Activated CD4-positive, alpha-beta T cell treated with anti-CD3 and anti-CD28 coated beads, Interleukin-2, amount 10 ng/mL, durations not matched to agents 7 days and 5 days (primary cell): ENCODE measurements around the gene SWI5. TPM values are rescaled to one million over a fixed set of nuclear protein-coding genes. Genes with fewer than 3 reads are reported as not detected.
A peak's percentile ranks its signal among the peaks of the same experiment; 100 is the strongest.

ENCODE experiments used
- CTCF ChIA-PET: fragments of 350-600 bp; sonication (Branson Sonifier 250); formaldehyde crosslinking; loops from one replicate; lab custom pipeline; 2021; ENCODE audit warnings: antibody characterized with exemption; lab: Charles Lee
- POLR2A ChIA-PET: fragments of 350-600 bp; sonication (Branson Sonifier 250); formaldehyde crosslinking; loops from one replicate; lab custom pipeline; 2021; ENCODE audit warnings: antibody characterized with exemption; lab: Charles Lee
- DNase-seq: peaks from one replicate; pipeline ENCODE4 v3.0.0-alpha.2; 2020
- H3K27ac Mint-ChIP-seq: one replicate; pipeline ENCODE4 v1.8.0; 2021; ENCODE audit warnings: mild to moderate bottlenecking, moderate library complexity, mixed read lengths
- H3K27me3 Mint-ChIP-seq: one replicate; pipeline ENCODE4 v1.8.0; 2021; ENCODE audit warnings: mixed read lengths
- H3K36me3 Mint-ChIP-seq: one replicate; pipeline ENCODE4 v1.8.0; 2021; ENCODE audit warnings: low read depth, mixed read lengths
- H3K4me1 Mint-ChIP-seq: one replicate; pipeline ENCODE4 v1.8.0; 2021; ENCODE audit warnings: mixed read lengths
- H3K4me3 Mint-ChIP-seq: one replicate; pipeline ENCODE4 v1.8.0; 2021; ENCODE audit warnings: mild to moderate bottlenecking, moderate library complexity, mixed read lengths
- H3K9me3 Mint-ChIP-seq: one replicate; pipeline ENCODE4 v1.8.0; 2021; ENCODE audit warnings: mixed read lengths
- total RNA-seq, 2 experiments: library from RNA; stranded (reverse); gene quantifications; one replicate each; pipeline ENCODE4 v1.2.3, GENCODE V29; 2021

SWI5 gene
- total RNA-seq, 2 experiments from 2014 or later: 8.8 to 9.5 TPM

DNA sequence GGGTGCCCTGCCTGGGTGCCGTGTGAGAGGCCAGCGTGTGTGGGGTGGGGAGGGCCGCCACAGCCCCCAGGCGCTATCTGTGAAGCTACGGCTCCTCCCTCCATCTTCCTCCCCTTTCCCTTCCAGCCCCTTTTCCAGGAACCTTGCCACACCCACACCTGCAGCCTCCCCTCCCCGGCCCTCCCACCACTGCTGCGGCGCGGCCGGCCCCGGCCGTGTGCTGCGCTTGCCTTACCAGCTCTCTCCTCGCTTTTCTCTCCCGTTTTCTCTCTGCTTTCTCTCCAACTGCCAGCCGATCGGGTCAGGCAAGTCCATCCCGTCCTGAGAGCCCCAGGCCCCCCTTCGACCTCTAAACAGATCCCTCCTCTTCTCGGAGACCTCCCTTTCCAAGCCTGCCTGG lies 21.7 kb upstream of the SWI5 start:
- ChIA-PET CTCF (interaction anchor here (1.1 to 1.5 kb wide), 3 partner anchors 11 to 116 kb away, joined by 3 read pairs; partner anchors contain the start of gene URM1), POLR2A (no interaction called here)
- Mint-ChIP-seq H3K9me3 (no peaks in the 10 kb centered on the region), H3K4me3 (no peak overlapping the region), H3K4me1 (peaks cover 10% of the 10 kb centered on the region), H3K36me3 (peaks cover 7% of the 10 kb centered on the region), H3K27ac (no peak overlapping the region), H3K27me3 (peaks cover 14% of the 10 kb centered on the region)
- no peak for DNase-seq

DNA sequence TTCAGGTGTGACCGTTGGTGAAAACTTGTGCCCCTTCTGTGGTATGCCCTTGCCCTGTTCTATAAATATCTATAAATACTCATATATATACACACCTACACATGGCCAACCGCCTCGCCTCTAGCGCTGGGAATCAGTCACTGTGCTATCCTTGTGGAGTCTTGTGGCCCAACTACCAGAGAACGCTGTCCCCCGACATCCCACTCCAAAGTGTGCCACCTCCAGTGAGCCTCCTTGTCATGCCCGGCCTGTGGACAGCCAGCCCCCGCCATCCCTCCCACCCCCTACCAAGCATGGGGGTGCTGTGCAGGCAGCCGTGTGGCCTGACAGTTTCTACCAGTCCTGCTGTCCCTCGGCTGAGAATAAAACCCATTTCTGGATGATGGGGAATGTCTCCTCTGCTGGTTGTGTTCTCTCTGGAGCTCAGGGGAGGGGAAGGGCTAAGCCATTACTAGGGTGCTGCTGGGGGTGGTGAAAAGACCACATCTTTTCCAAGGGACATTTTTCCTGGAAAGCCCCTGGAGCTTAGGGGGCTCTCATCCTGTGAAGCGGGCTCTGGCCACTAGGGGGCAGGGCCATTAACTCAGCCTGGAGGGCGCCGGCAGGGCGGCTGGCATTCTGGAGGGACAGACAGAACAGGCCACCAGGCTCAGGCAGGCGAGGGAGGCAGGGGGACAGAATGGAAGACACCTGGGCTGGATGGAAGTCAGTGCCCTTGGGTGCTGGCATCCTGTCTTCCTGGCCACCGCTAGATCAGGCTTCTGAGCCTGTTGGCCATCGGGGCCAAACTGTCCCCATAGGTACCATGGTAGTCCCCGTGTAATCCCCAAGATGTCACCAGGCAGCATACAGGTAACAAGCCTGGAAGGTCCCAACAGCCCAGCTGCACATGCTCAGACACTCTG lies 21.0 kb upstream of the SWI5 start:
- Mint-ChIP-seq H3K4me1 (peaks cover 4% of the 10 kb centered on the region), H3K4me3 (no peak overlapping the region), H3K36me3 (peaks cover 9% of the 10 kb centered on the region), H3K27ac (no peak overlapping the region), H3K9me3 (no peaks in the 10 kb centered on the region), H3K27me3 (peaks cover 12% of the 10 kb centered on the region)
- DNase-seq: peak; percentile 49
- ChIA-PET POLR2A (no interaction called here), CTCF (interaction anchor here (0.7 to 1.5 kb wide), 5 partner anchors 10 to 116 kb away, joined by 3 read pairs; partner anchors contain the start of gene URM1)

GRCh38 chr9:128257086-128257825 lies 18.8 kb upstream of the SWI5 start:
- peaks cover under 1% of the 10 kb centered on the region for H3K27me3 Mint-ChIP-seq
- no peak overlapping the region for H3K4me3 Mint-ChIP-seq
- H3K9me3 Mint-ChIP-seq: no peaks in the 10 kb centered on the region
- ChIA-PET CTCF (no interaction called here), POLR2A (no interaction called here)
- H3K36me3 Mint-ChIP-seq: peaks cover 9% of the 10 kb centered on the region
- no peak overlapping the region for H3K27ac Mint-ChIP-seq
- no peak for DNase-seq
- H3K4me1 Mint-ChIP-seq: no peaks in the 10 kb centered on the region

- Mint-ChIP-seq H3K27me3 (no peaks in the 10 kb centered on the region), H3K4me3 (no peak overlapping the region), H3K9me3 (no peaks in the 10 kb centered on the region), H3K36me3 (peaks cover 10% of the 10 kb centered on the region), H3K4me1 (no peaks in the 10 kb centered on the region), H3K27ac (no peak overlapping the region)
- ChIA-PET POLR2A (no interaction called here), CTCF (no interaction called here)
- no peak for DNase-seq
These were observed 18.2 kb upstream of the SWI5 start for GRCh38 chr9:128257907-128258306.

DNA sequence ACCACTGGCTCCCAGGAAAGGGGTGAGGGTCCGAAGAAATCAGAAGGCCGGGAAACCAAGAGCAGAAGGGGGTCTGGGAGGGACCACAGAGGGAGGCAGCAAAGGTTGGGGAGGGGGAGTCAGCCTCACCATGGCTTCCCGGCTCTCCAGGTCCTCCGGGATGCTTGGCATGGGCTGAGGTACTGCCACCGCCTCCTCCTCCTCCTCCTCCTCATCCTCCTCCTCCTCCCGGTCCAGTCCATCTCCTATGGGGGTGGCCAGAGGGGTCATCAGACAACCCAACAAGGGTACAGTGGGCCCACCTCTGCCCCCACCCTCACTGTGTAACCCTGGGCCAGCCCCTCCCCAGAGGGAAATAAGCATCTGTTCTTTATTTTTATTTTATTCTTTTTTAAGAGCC lies 17.8 kb upstream of the SWI5 start:
- POLR2A ChIA-PET: no interaction called here

GRCh38 chr9:128259156-128259555 lies 16.9 kb upstream of the SWI5 start:
- no peaks in the 10 kb centered on the region for H3K9me3 Mint-ChIP-seq
- no peak for DNase-seq
- no peaks in the 10 kb centered on the region for H3K27me3 Mint-ChIP-seq
- peaks cover 14% of the 10 kb centered on the region for H3K36me3 Mint-ChIP-seq
- POLR2A ChIA-PET: no interaction called here
- CTCF ChIA-PET: interaction anchor here (0.6 kb wide), 1 partner anchor 36 kb away, joined by 4 read pairs; no protein-coding TSS in a partner anchor
- H3K4me3 Mint-ChIP-seq: no peak overlapping the region
- no peaks in the 10 kb centered on the region for H3K4me1 Mint-ChIP-seq
- H3K27ac Mint-ChIP-seq: no peak overlapping the region

More for the DNA sequence above, 17.8 kb upstream of the SWI5 start:
- no peak for DNase-seq
- H3K27ac Mint-ChIP-seq: no peak overlapping the region
- H3K9me3 Mint-ChIP-seq: no peaks in the 10 kb centered on the region
- CTCF ChIA-PET: interaction anchor here (0.6 kb wide), 1 partner anchor 37 kb away, joined by 4 read pairs; no protein-coding TSS in a partner anchor
- H3K4me1 Mint-ChIP-seq: no peaks in the 10 kb centered on the region
- no peak overlapping the region for H3K4me3 Mint-ChIP-seq
- H3K27me3 Mint-ChIP-seq: no peaks in the 10 kb centered on the region
- peaks cover 14% of the 10 kb centered on the region for H3K36me3 Mint-ChIP-seq

- Mint-ChIP-seq H3K27ac (no peak overlapping the region), H3K36me3 (peaks cover 14% of the 10 kb centered on the region), H3K27me3 (no peaks in the 10 kb centered on the region), H3K9me3 (no peaks in the 10 kb centered on the region), H3K4me1 (no peaks in the 10 kb centered on the region), H3K4me3 (no peak overlapping the region)
- CTCF ChIA-PET: no interaction called here
- POLR2A ChIA-PET: no interaction called here
- no peak for DNase-seq
These were observed 15.7 kb upstream of the SWI5 start for GRCh38 chr9:128260340-128260739.

- Mint-ChIP-seq H3K27me3 (no peaks in the 10 kb centered on the region), H3K9me3 (no peaks in the 10 kb centered on the region), H3K27ac (no peak overlapping the region), H3K36me3 (peaks cover 16% of the 10 kb centered on the region), H3K4me3 (no peak overlapping the region), H3K4me1 (no peaks in the 10 kb centered on the region)
- no peak for DNase-seq
- ChIA-PET POLR2A (no interaction called here), CTCF (interaction anchor here (0.8 to 1.4 kb wide), 2 partner anchors 10 to 12 kb away, joined by 3 read pairs; no protein-coding TSS in a partner anchor)
These were observed 13.4 kb upstream of the SWI5 start for GRCh38 chr9:128262687-128263086.

- DNase-seq: no peak
- CTCF ChIA-PET: interaction anchor here (1.1 to 1.6 kb wide), 2 partner anchors 10 to 15 kb away, joined by 3 to 4 read pairs; no protein-coding TSS in a partner anchor
- Mint-ChIP-seq H3K4me3 (no peak overlapping the region), H3K27ac (no peak overlapping the region), H3K4me1 (no peaks in the 10 kb centered on the region), H3K36me3 (peaks cover 9% of the 10 kb centered on the region), H3K9me3 (no peaks in the 10 kb centered on the region), H3K27me3 (no peaks in the 10 kb centered on the region)
- POLR2A ChIA-PET: no interaction called here
These were observed 10.7 kb upstream of the SWI5 start for GRCh38 chr9:128265348-128265847.

DNA sequence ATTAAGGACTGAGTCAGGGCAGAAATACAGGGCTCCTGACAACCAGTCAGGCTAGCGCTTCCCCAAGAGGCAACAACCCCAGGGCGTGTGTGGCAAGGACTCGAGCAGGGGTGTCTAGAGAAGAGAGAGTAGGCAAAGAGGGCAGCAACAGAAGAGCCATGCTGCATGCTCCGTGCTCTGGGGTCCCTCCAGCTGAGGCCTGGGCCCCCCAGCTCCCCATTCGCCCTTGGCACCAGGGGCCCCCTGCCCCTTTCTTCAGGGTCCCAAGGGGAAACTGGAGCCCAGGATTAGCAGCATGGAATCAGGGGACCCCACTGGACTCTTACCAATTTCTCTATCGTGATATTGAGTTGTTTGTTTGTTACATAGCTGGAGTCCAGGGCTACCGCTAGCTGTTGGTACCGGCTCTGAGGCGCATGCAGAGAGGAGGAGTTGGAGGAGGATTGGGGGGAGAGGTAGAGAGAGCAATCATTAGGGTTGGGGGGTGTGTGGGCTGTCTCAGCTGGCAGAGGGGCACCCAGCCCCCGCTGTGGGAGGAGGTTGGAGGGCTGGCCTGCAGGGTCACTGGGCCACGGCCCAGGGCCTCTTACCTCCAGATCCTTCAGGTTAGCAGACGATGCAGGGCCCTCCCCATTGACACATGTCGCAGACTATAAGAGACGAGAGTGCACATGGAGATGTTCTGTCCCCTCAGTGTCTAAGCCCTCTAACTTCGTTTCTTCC lies 9.0 kb upstream of the SWI5 start:
- Mint-ChIP-seq H3K36me3 (peaks cover 15% of the 10 kb centered on the region), H3K9me3 (no peaks in the 10 kb centered on the region), H3K27ac (no peak overlapping the region)

DNA sequence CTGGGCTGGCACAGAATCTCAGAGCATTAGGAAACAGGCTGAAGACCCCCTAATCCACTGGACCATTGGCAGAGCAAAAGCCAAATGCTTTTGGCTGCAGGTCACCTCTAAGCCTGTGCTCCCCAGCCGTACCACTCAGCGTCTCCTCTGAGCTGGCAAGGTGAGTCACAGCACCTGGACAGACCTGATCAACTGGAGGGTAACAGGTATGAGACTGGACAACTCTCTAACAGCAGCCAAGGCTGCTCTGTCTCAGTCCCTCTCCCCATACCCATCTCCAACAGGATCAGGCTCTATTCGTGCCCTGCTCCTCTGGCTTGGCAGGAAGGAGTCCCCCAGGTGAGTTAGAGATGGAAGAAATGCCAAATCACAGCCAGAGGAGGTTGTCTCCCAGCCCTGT lies 5.0 kb upstream of the SWI5 start:
- POLR2A ChIA-PET: no interaction called here
- Mint-ChIP-seq H3K27ac (no peak overlapping the region), H3K36me3 (peaks cover 17% of the 10 kb centered on the region), H3K27me3 (no peaks in the 10 kb centered on the region), H3K9me3 (no peaks in the 10 kb centered on the region), H3K4me1 (peaks cover 31% of the 10 kb centered on the region), H3K4me3 (no peak overlapping the region)
- DNase-seq: no peak
- CTCF ChIA-PET: interaction anchor here (0.9 kb wide), 2 partner anchors 53 to 92 kb away, joined by 3 read pairs; no protein-coding TSS in a partner anchor

More for the DNA sequence above, 9.0 kb upstream of the SWI5 start:
- no peaks in the 10 kb centered on the region for H3K4me1 Mint-ChIP-seq
- ChIA-PET CTCF (interaction anchor here (0.5 kb wide), 1 partner anchor 72 kb away, joined by 4 read pairs; no protein-coding TSS in a partner anchor), POLR2A (no interaction called here)
- no peaks in the 10 kb centered on the region for H3K27me3 Mint-ChIP-seq
- no peak overlapping the region for H3K4me3 Mint-ChIP-seq
- DNase-seq: no peak

DNA sequence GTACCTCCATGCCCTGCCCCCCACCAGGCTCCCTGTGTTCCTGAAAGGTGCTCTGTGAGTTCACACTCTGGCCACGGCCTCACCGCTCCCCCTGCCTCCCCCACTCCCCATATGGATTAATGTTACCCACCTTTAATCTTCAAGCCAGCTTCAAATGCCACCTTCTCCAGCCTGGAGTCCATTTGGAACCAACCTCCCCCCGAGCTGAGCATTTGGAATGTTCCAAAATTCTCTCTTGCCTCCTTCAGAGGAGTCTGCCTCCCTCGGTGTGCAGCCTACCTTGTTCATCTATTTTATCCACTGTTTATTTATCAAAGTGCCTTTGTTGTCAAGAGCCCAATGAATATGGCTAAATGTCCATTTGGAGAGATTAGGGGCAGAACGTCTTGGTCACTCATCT lies 4.6 kb upstream of the SWI5 start:
- POLR2A ChIA-PET: no interaction called here
- no peak for DNase-seq
- no peak overlapping the region for H3K4me3 Mint-ChIP-seq
- CTCF ChIA-PET: interaction anchor here (0.9 kb wide), 1 partner anchor 53 kb away, joined by 3 read pairs; no protein-coding TSS in a partner anchor
- peak overlapping the region; percentile 81 for H3K27ac Mint-ChIP-seq
- H3K36me3 Mint-ChIP-seq: peaks cover 17% of the 10 kb centered on the region
- no peaks in the 10 kb centered on the region for H3K27me3 Mint-ChIP-seq
- no peaks in the 10 kb centered on the region for H3K9me3 Mint-ChIP-seq
- peaks cover 35% of the 10 kb centered on the region for H3K4me1 Mint-ChIP-seq
